Large intestine (tissue), 3 donors: ENCODE results near the gene HSFX2. TPM values are rescaled to one million over a fixed set of nuclear protein-coding genes. Genes with fewer than 3 reads are reported as not detected.
"Not testable (repeated sequence)": the region's sequence is repeated elsewhere in the genome, so short reads cannot be mapped to it uniquely, and the experiment has no call there.

Source experiments
- DNase-seq, 2 donors: peaks; one replicate each; pipeline versions ENCODE4 v3.0.0 to v3.0.0-alpha.2; 2013
- H3K27ac ChIP-seq: one replicate; pipeline ENCODE4 v1.5.1; 2013; ENCODE audit warnings: low read length
- H3K27me3 ChIP-seq: 2 replicates; pipeline ENCODE4 v1.6.1; 2013; ENCODE audit warnings: low read length; ENCODE audit not compliant: control insufficient read depth, insufficient read depth
- H3K36me3 ChIP-seq: 2 replicates; pipeline ENCODE4 v1.6.1; 2013; ENCODE audit warnings: low read length; ENCODE audit not compliant: control insufficient read depth, insufficient read depth
- H3K4me1 ChIP-seq: one replicate; pipeline ENCODE4 v1.6.1; 2013; ENCODE audit warnings: low read length; ENCODE audit not compliant: control insufficient read depth, insufficient read depth
- H3K4me3 ChIP-seq: one replicate; pipeline ENCODE4 v1.5.1; 2013; ENCODE audit warnings: low read length
- H3K9me3 ChIP-seq: one replicate; pipeline ENCODE4 v1.6.1; 2013; ENCODE audit warnings: mild to moderate bottlenecking, low read depth, low read length, moderate library complexity; ENCODE audit not compliant: control insufficient read depth
- WGBS: methylation state at CpG from one replicate; pipeline ENCODE4 v1.1.5; 2013; ENCODE audit warnings: low lambda C conversion rate; ENCODE audit not compliant: insufficient coverage; 5-methylcytosine and 5-hydroxymethylcytosine counted together
- polyA plus RNA-seq: library from polyadenylated mRNA; unstranded; fragments of 120-200 nt; gene quantifications from one replicate; pipeline ENCODE4 v1.2.1, GENCODE V29; 2013

Gene HSFX2
- polyA plus RNA-seq, 1 donor, result not detected

- peak in 1 of 2 donors; percentile 6 for DNase-seq
- Histone ChIP-seq H3K36me3 (no peaks in the 10 kb centered on the region), H3K4me3 (peak overlapping the region; percentile 56), H3K27me3 (no peaks in the 10 kb centered on the region), H3K9me3 (no peaks in the 10 kb centered on the region), H3K27ac (peak overlapping the region; percentile 60), H3K4me1 (peaks cover 27% of the 10 kb centered on the region)
- WGBS, result no CpG with 5 or more reads among the region's 5 CpGs
These were observed 34.7 kb upstream of the HSFX2 start for GRCh38 chrX:149629730-149630387.

GRCh38 chrX:149628768-149629167, 33.7 kb upstream of the HSFX2 start:
- DNase-seq, result no peak
- Histone ChIP-seq H3K27me3 (no peaks in the 10 kb centered on the region), H3K4me1 (peaks cover 27% of the 10 kb centered on the region), H3K9me3 (no peaks in the 10 kb centered on the region), H3K4me3 (no peak overlapping the region), H3K36me3 (no peaks in the 10 kb centered on the region), H3K27ac (no peak overlapping the region)
- WGBS, result no CpG with 5 or more reads among the region's 2 CpGs

- H3K36me3 ChIP-seq, result no peaks in the 10 kb centered on the region
- no peak for DNase-seq
- H3K4me1 ChIP-seq, result peaks cover 27% of the 10 kb centered on the region
- no peaks in the 10 kb centered on the region for H3K27me3 ChIP-seq
- H3K4me3 ChIP-seq, result no peak overlapping the region
- no peaks in the 10 kb centered on the region for H3K9me3 ChIP-seq
- WGBS, result no CpG with 5 or more reads among the region's 3 CpGs
- no peak overlapping the region for H3K27ac ChIP-seq
These were observed 33.2 kb upstream of the HSFX2 start for GRCh38 chrX:149628280-149628679.

GRCh38 chrX:149626829-149627228, 31.7 kb upstream of the HSFX2 start:
- Histone ChIP-seq H3K4me1 (peaks cover 22% of the 10 kb centered on the region), H3K27ac (peak overlapping the region; percentile 72)
- not testable (repeated sequence) for H3K36me3 ChIP-seq, H3K27me3 ChIP-seq, H3K4me3 ChIP-seq, H3K9me3 ChIP-seq
- peak in 1 of 2 donors; percentile 28 for DNase-seq
- WGBS, result no CpG with 5 or more reads among the region's 8 CpGs

GRCh38 chrX:149619662-149620061, 24.5 kb upstream of the HSFX2 start:
- H3K4me1 ChIP-seq, H3K4me3 ChIP-seq, DNase-seq, H3K36me3 ChIP-seq, H3K27me3 ChIP-seq, H3K27ac ChIP-seq, H3K9me3 ChIP-seq: not testable (repeated sequence)
- WGBS, result no CpG with 5 or more reads among the region's 1 CpG

GRCh38 chrX:149618871-149619270, 23.8 kb upstream of the HSFX2 start:
- H3K4me1 ChIP-seq, result no peaks in the 10 kb centered on the region
- WGBS, result no CpG with 5 or more reads among the region's 3 CpGs

GRCh38 chrX:149611623-149612175, 16.6 kb upstream of the HSFX2 start:
- Histone ChIP-seq H3K36me3 (peaks cover 7% of the 10 kb centered on the region), H3K4me1 (no peaks in the 10 kb centered on the region), H3K27ac (no peak overlapping the region), H3K9me3 (no peaks in the 10 kb centered on the region), H3K4me3 (no peak overlapping the region), H3K27me3 (no peaks in the 10 kb centered on the region)
- peak; percentile 8 to 39 for DNase-seq
- WGBS, result no CpG with 5 or more reads among the region's 1 CpG

More at GRCh38 chrX:149618871-149619270, 23.8 kb upstream of the HSFX2 start:
- H3K9me3 ChIP-seq, result no peaks in the 10 kb centered on the region
- no peak overlapping the region for H3K27ac ChIP-seq
- DNase-seq, result no peak
- no peaks in the 10 kb centered on the region for H3K36me3 ChIP-seq
- H3K4me3 ChIP-seq, result no peak overlapping the region
- H3K27me3 ChIP-seq, result no peaks in the 10 kb centered on the region

GRCh38 chrX:149610511-149610910, 15.4 kb upstream of the HSFX2 start:
- Histone ChIP-seq H3K27ac (no peak overlapping the region), H3K4me3 (no peak overlapping the region), H3K36me3 (peaks cover 14% of the 10 kb centered on the region), H3K27me3 (no peaks in the 10 kb centered on the region), H3K4me1 (no peaks in the 10 kb centered on the region), H3K9me3 (no peaks in the 10 kb centered on the region)
- no peak for DNase-seq
- no CpG with 5 or more reads among the region's 5 CpGs for WGBS

- H3K9me3 ChIP-seq, result no peaks in the 10 kb centered on the region
- peaks cover 14% of the 10 kb centered on the region for H3K36me3 ChIP-seq
- H3K4me3 ChIP-seq, result no peak overlapping the region
- no peaks in the 10 kb centered on the region for H3K4me1 ChIP-seq
- H3K27me3 ChIP-seq, result no peaks in the 10 kb centered on the region
- H3K27ac ChIP-seq, result no peak overlapping the region
- DNase-seq, result no peak
These were observed 12.6 kb upstream of the HSFX2 start for GRCh38 chrX:149607699-149608098.

GRCh38 chrX:149605248-149605885, 10.3 kb upstream of the HSFX2 start:
- H3K36me3 ChIP-seq, result peaks cover 14% of the 10 kb centered on the region
- not testable (repeated sequence) for H3K9me3 ChIP-seq, H3K4me1 ChIP-seq, H3K27me3 ChIP-seq, DNase-seq, H3K27ac ChIP-seq, H3K4me3 ChIP-seq
- WGBS, result no CpG with 5 or more reads among the region's 7 CpGs

GRCh38 chrX:149598603-149599002, 3.5 kb upstream of the HSFX2 start:
- WGBS, result no CpG with 5 or more reads among the region's 11 CpGs

More at GRCh38 chrX:149598603-149599002, 3.5 kb upstream of the HSFX2 start:
- H3K9me3 ChIP-seq, H3K4me3 ChIP-seq, DNase-seq, H3K36me3 ChIP-seq, H3K4me1 ChIP-seq, H3K27ac ChIP-seq, H3K27me3 ChIP-seq: not testable (repeated sequence)
